Measurements from ENCODE around the gene GPANK1. TPM values are rescaled to one million over a fixed set of nuclear protein-coding genes. Genes with fewer than 3 reads are reported as not detected.

The GPANK1 gene
- total RNA-seq, 4 donors from 2014 or later: 6.9 to 16.0 (median 10.9) TPM

DNA sequence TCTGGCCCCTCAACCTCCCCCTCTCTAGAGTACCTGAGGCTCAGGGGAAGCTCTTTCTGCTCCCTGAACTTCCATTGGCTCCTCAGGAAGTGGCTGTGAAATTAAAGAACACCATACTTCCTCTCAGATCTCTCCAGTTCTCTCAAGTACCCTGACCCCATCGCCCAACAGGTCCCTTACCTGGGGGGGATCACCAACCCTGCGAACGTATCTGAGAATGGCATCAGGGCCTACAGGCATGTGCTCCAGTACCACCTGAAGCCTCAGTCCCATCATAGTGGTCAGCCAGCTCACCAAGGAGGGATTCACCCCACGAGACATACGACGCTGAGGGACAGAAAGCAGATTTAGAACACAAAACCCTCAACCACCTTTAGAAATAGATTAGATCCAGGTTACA, 24.2 kb downstream of the GPANK1 start:
- 98% methylated on average over 5 of the region's 6 CpGs for WGBS, 2 donors
- TF ChIP-seq, protein P1, sequence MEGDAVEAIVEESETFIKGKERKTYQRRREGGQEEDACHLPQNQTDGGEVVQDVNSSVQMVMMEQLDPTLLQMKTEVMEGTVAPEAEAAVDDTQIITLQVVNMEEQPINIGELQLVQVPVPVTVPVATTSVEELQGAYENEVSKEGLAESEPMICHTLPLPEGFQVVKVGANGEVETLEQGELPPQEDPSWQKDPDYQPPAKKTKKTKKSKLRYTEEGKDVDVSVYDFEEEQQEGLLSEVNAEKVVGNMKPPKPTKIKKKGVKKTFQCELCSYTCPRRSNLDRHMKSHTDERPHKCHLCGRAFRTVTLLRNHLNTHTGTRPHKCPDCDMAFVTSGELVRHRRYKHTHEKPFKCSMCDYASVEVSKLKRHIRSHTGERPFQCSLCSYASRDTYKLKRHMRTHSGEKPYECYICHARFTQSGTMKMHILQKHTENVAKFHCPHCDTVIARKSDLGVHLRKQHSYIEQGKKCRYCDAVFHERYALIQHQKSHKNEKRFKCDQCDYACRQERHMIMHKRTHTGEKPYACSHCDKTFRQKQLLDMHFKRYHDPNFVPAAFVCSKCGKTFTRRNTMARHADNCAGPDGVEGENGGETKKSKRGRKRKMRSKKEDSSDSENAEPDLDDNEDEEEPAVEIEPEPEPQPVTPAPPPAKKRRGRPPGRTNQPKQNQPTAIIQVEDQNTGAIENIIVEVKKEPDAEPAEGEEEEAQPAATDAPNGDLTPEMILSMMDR (IDR thresholded peaks at IDR 0.05): no peak
- Histone ChIP-seq H3K4me3 (no peak overlapping the region), H3K27me3 (no peaks in the 10 kb centered on the region), H3K4me1 (no peaks in the 10 kb centered on the region), H3K9me3 (no peaks in the 10 kb centered on the region), H3K36me3 (peaks cover 61 to 100% (median 70%) of the 10 kb centered on the region in 3 donors), H3K27ac (no peak overlapping the region)
- DNase-seq: no peak
- intact Hi-C loops (cut with DNase I): no loop called here

DNA sequence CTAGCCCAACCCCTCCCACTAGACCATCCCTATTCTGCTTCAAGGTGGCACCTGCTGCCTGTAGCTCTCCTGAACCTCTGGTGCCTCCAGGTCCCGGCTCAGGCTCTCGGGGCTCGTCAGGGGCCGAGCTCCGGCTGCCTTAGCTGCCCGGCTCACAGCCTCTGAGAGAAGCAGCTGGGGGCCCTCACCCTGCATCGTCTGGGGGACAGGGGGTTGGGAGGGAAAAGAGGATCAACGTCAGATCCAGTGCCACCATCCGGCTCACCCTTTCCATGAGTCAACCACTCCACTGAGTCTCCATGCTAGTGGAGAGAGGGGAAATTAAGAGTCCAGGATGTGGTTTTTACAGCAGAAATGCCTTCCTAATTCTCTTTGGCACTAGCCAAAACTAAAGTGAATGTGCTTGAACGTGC, 25.3 kb downstream of the GPANK1 start:
- DNase-seq: no peak
- Histone ChIP-seq H3K36me3 (peaks cover 61 to 100% (median 69%) of the 10 kb centered on the region in 3 donors), H3K27me3 (no peaks in the 10 kb centered on the region), H3K9me3 (no peaks in the 10 kb centered on the region), H3K4me1 (no peaks in the 10 kb centered on the region), H3K4me3 (no peak overlapping the region), H3K27ac (no peak overlapping the region)
- TF ChIP-seq POLR2A (IDR thresholded peaks at IDR 0.05): no peak
- intact Hi-C loops (cut with DNase I): no loop called here
- 61 to 70% methylated on average over 3 to 4 of the region's 10 CpGs for WGBS, 2 donors

GRCh38 chr6:31639043-31639442, 25.8 kb downstream of the GPANK1 start:
- H3K27me3 ChIP-seq: no peaks in the 10 kb centered on the region
- intact Hi-C loops (cut with DNase I): no loop called here
- no peaks in the 10 kb centered on the region for H3K4me1 ChIP-seq
- H3K4me3 ChIP-seq: no peak overlapping the region
- WGBS, 2 donors: 64 to 71% methylated on average over 7 to 8 of the region's 9 CpGs
- TF ChIP-seq, protein P1 (IDR thresholded peaks at IDR 0.05): no peak
- no peak for TF ChIP-seq POLR2A (IDR thresholded peaks at IDR 0.05)
- DNase-seq: no peak
- H3K27ac ChIP-seq: no peak overlapping the region
- no peaks in the 10 kb centered on the region for H3K9me3 ChIP-seq
- peaks cover 61 to 100% (median 67%) of the 10 kb centered on the region in 3 donors for H3K36me3 ChIP-seq

DNA sequence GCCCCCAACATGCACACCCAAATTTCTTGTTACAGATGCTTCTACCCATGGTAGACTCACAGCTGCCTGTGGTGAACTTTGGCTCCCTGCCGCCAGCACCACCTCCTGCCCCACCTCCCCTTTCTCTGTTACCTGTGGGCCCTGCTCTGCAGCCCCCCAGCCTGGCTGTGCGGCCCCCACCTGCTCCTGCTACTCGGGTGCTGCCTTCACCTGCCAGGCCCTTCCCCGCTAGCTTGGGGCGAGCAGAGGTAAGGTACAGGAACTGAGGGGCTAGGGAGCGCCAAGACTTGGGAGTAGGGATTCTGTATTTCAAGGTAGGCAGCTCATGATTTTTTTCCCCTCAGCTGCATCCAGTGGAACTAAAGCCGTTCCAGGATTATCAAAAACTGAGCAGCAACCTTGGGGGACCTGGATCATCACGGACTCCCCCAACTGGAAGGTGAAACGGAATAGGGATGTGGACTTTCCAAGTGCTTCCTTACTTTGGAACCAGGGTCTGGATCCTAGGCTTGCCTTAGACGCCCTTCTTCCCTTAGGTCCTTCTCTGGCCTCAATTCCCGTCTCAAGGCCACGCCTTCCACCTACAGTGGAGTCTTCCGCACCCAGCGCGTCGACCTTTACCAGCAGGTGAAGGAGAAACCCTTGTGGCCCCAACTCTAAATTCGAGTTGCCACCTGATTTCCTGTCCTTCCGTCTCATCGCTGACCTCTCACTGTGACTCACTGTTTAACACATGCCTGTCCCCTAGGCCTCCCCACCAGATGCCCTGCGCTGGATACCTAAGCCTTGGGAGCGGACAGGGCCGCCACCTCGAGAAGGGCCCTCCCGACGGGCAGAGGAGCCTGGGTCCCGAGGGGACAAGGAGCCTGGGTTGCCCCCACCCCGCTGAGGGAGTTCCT, 27.9 kb downstream of the GPANK1 start:
- H3K4me1 ChIP-seq: no peaks in the 10 kb centered on the region
- no peak overlapping the region for H3K27ac ChIP-seq
- TF ChIP-seq, protein P1 (IDR thresholded peaks at IDR 0.05): no peak
- no peak for TF ChIP-seq POLR2A (IDR thresholded peaks at IDR 0.05)
- intact Hi-C loops (cut with DNase I): no loop called here
- H3K36me3 ChIP-seq: peaks cover 53 to 100% (median 65%) of the 10 kb centered on the region in 3 donors
- DNase-seq: no peak
- H3K27me3 ChIP-seq: no peaks in the 10 kb centered on the region
- H3K4me3 ChIP-seq: no peak overlapping the region
- 66 to 78% methylated on average over 17 to 22 of the region's 27 CpGs for WGBS, 2 donors
- no peaks in the 10 kb centered on the region for H3K9me3 ChIP-seq

DNA sequence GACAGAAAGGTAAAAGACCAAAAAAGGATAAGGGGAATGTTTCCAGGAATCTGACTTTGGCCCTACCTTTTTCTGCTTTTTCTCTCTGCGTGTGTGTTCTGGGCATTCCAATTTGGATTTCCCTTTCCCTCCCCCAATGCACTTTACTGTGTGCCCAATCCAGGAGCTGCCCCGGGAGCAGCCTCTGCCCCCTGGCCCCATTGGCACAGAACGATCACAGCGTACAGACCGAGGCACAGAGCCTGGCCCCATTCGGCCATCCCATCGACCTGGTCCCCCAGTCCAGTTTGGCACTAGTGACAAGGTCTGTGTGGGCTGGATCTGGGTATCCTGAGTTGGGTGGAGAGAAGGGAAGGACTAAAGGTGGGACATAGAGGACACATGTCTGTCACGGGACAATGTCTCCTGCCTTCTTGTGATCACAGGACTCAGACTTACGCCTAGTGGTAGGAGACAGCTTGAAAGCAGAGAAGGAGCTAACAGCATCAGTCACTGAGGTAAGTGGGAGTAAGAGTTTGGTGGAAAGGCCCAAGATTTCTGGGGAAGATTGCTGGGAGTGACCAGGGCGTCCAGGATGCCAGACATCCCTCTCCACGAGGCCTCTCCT, 29.7 kb downstream of the GPANK1 start:
- TF ChIP-seq, protein P1 (IDR thresholded peaks at IDR 0.05): no peak
- TF ChIP-seq POLR2A (IDR thresholded peaks at IDR 0.05): no peak
- DNase-seq: no peak
- WGBS, 2 donors: 75 to 76% methylated on average over 9 to 10 of the region's 11 CpGs
- Histone ChIP-seq H3K27me3 (no peaks in the 10 kb centered on the region), H3K36me3 (peaks cover 54 to 100% (median 65%) of the 10 kb centered on the region in 3 donors), H3K4me3 (no peak overlapping the region), H3K27ac (no peak overlapping the region), H3K4me1 (no peaks in the 10 kb centered on the region), H3K9me3 (no peaks in the 10 kb centered on the region)
- intact Hi-C loops (cut with DNase I): no loop called here

Measured in esophagus squamous epithelium (tissue), 5 donors.